Ovary (tissue), 3 donors: ENCODE measurements around the gene RNF38.

Source experiments
- CTCF ChIP-seq, 3 donors: fragments of 450-650 bp in 2 of 3; fragments of 200-600 bp in 1 of 3; IDR thresholded peaks; one replicate each; pipeline versions ENCODE4 v1.5.1 to v1.8.0; 2016 to 2022; ENCODE audit warnings: antibody characterized with exemption in 3 of 3, mild to moderate bottlenecking in 1 of 3
- POLR2A ChIP-seq: fragments of 450-650 bp; IDR thresholded peaks from one replicate; pipeline ENCODE4 v1.6.1; 2017; ENCODE audit warnings: antibody characterized with exemption, mild to moderate bottlenecking, moderate library complexity
- donor health status: DM: no; HTN: no; CAD: no.

DNA sequence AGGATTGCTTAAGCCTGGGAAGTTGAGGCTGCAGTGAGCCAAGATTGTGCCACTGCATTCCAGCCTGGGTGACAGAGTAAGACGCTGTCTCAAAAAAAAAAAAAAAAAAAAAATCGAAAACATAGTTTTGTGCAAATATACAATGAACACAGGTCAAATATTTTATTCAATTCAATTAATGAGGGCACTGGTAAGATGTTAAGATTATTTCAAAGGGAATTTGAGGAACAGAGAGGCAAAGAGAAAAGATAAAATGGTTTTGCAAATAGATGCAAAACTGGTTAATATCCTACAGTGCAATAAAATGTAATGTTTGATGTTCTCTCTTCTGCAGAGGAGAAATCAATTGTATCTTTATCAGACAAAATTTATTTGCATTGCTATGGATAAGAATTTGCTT is 102.3 kb downstream of the RNF38 start:
- TF ChIP-seq CTCF (IDR thresholded peaks at IDR 0.05) = no peak
- TF ChIP-seq POLR2A = no peak
